ENCODE data around the gene CAMK4. TPM values are rescaled to one million over a fixed set of nuclear protein-coding genes. Genes with fewer than 3 reads are reported as not detected.
"Not testable (repeated sequence)": the region's sequence is repeated elsewhere in the genome, so short reads cannot be mapped to it uniquely, and the experiment has no call there.

The CAMK4 gene
- total RNA-seq, 1 donor from 2014 or later: 8.4 TPM

DNA sequence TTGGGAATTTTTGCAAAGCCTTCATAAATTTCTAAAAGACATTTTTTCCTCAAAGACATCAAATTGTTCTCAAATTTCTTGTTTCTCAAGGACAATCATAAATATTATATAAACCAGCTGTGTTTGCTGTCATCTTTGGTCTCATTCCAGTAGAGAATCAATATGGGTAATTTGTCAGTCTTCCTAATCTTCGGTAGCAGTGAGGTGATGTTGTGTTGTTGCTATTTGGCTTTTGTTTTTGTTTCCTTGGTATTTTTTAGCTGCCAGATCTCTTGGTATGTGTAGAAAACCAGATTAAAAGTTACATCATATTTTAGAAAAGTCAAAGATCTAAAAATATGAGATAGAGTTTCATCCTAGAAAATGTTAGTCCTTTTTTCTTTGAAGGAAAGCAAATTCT lies 87.5 kb downstream of the CAMK4 start:
- peak; percentile 1 for DNase-seq

DNA sequence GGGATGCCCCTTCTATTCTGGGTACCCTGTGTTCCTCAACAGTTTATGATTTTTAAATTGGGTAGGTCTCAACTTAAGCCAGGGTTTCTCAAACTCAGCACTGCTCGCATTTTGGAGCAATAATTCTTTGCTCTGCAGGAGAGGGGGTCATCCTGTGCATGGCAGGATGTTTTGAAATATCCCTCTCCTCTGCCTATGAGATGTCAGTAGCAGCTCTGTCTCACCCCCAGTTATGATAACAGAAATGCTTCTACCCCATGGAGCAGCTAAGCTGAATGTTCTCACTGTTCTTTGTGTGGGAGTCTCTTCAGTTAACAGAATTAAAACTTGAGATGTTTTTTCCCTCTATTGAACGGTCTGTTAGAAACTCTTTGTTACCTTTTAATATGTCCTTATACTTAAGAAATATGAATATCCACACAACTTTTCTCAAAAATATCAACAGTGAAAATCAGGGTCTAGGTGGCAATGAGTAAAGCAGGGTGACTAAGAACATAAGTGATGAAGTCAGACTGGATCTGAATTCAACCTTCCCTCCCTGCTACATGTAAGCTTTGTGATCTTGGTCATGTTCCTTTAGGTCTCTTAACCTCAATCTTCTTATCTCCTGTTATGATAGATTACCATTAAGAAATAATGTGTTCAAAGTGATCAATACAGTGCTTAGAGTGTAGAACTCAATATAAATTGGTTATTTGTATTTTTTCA lies 89.0 kb downstream of the CAMK4 start:
- no peak for DNase-seq

DNA sequence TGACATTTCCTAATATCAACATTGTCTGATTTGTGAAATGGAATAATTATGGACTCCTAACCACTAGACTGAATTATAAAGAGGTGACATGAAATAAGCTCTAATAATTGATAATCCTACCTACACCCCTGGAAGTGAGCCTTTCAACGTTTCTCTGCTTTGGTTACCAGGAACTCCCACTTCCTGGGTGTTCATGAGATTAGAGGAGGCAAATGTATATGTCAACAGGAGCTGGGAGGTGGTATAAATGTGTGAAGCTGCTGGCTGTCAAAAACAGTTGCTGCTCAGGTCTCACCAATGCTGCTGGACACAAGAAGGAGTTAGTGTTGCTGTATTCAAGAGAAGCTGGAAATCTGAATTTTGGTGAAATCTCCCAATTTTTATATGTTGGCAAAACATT lies 96.8 kb downstream of the CAMK4 start:
- no peak for DNase-seq

DNA sequence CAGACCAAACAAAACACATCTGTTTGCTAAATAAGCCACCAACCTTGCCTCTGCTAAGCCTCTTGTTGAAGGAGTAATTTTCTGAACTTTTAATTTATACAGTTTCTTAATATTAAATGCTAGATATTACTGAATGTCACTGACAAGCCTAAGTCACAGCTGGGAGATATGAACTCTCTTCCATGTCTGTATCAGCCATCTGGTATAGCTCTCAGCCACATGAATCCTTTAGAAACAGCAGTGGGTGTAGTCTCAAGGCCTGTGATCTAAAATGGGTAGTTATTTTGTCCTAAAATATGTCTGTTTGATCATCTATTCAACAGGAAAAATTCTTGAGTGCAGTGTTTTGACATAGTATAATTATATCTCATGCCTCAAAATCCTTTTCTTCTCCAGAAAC lies 97.2 kb downstream of the CAMK4 start:
- no peak for DNase-seq

- DNase-seq: no peak
Observed at GRCh38 chr5:111326551-111326950, 102.4 kb downstream of the CAMK4 start.

DNA sequence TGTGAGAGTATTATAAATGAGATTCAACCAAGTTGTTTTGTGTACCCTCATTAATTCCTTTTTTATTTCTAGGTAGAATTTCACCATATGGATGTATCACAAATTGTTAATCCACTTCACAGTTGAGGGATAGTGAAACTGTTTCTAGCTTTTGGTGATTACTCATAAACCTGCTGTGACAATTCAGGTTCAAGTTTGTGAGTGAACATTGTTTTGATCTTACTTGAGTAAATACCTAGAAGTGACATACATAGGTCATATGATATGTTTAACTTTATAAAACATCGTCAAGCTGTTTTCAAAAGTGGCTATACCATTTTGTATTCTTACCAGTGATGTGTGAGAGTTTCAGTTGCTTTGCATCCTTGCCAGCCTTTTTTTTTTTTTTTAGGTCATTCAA lies 112.9 kb downstream of the CAMK4 start:
- DNase-seq: no peak

DNA sequence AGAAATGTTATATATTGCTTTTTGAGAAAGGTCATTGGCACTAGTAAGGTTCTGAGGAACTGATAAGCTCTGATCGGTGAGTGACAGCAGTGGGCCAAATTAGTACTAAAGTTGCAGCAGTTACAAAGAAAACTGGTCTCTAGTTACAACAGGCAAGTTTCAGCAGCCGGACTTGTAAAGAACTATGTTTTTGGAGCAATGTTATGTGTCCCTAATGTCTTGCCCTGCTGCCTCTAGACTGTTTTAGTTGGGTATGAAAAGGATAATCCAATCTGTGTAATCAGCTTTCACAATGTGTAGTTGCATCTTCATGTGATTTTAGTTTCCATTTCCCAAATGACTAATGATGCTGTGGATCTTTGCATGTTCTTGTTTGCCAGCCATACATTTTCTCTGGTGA lies 113.5 kb downstream of the CAMK4 start:
- no peak for DNase-seq

GRCh38 chr5:111345731-111346130 lies 121.5 kb downstream of the CAMK4 start:
- DNase-seq: peak; percentile 16

GRCh38 chr5:111347021-111347420 lies 122.8 kb downstream of the CAMK4 start:
- no peak for DNase-seq

GRCh38 chr5:111348661-111349329 lies 124.6 kb downstream of the CAMK4 start:
- no peak for DNase-seq

DNA sequence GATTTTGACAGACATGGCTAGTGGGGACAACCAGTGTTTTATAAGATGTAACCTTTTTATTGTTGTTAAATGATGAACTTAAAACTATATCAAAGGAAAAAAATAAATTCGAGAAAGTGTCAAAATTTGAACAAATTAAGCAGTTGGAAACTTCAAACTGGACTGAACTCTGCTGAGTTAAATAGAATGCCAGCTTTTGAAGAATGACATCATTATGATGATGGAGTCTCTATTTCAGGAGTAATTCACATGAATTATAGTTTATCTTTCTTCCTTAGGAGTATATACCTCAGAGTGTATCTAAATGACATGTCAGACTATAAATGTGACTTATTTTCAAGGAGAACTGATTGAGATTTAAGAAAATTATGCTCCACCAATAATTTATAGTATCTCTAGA lies 125.2 kb downstream of the CAMK4 start:
- DNase-seq: no peak

DNA sequence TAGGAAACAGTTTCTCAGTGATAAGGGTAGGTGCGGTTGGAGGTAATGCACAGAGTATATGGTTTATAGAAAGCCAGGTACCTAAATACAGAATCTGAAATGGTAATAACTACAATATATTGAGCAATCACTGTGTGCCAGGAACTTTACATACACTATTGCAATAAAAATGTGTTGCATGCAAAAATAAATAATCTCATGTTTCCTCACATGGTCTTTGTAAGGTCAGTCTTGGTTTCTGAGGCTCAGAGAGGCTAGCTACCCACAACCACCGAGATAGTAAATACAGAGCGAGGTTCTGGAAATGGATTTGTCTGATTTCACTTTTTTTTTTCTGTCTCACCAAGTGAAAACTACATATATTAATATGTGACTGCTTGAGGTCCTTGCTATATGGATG lies 128.9 kb downstream of the CAMK4 start:
- no peak for DNase-seq

- DNase-seq: not testable (repeated sequence)
Observed at GRCh38 chr5:111358726-111359125, 134.5 kb downstream of the CAMK4 start.

DNA sequence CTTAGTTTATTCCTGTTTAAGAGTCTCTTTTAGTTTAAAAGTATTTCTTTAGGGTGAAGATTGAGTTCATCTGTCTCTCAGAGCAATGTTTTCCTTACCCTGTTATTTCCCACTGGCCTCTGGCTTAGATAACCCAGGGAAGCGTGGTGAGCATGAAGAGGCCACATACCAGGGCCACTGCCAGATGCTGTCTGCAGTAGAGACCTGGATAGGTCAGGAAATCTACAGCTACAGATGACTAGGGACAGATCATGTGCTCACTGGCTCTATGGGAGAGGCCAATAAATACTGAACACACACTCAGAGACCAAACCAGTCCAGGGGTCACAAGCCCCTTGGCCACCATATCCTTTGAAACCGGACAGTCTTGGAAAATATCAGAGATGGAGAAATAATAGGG lies 136.0 kb downstream of the CAMK4 start:
- no peak for DNase-seq

DNA sequence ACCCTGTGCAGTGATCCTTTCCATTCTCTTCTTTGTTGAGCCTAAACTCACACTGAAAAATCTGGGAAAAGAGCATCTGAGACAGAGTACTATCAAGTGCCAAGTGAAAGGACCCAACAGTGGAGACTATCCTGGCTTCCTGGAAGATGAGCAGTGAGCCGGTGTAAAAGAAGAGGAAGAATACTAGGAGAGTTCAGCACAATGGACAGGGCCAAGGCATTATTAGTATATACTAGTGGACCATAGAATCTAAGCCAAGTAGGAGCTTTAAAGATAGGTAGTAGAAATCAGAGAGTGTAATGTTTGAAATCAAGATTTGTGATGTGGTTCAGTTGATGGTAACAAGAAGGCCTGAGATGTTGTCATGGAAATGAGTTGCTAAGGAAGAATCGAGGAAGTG lies 140.8 kb downstream of the CAMK4 start:
- DNase-seq: peak; percentile 14

- no peak for DNase-seq
Observed at GRCh38 chr5:111366388-111366787, 142.2 kb downstream of the CAMK4 start.

DNA sequence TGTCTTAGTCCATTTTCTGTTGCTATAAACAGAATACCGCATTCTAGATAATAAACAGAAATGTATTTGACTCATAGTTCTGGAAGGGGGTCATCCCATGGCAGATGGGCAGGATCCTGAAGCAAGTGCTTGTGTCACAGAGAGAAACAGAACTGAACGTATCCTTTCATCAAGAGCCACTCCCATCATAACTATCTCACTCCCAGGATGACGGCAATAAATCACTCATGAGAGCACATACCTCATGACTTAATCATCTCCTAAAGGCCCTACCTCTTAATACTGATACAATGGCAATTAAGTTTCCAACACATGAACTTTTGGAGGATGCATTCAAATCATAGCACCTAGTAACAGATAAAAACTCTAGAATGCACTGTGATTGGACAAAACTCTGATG lies 142.9 kb downstream of the CAMK4 start:
- DNase-seq: no peak

- no peak for DNase-seq
Observed at GRCh38 chr5:111372799-111373198, 148.6 kb downstream of the CAMK4 start.

DNA sequence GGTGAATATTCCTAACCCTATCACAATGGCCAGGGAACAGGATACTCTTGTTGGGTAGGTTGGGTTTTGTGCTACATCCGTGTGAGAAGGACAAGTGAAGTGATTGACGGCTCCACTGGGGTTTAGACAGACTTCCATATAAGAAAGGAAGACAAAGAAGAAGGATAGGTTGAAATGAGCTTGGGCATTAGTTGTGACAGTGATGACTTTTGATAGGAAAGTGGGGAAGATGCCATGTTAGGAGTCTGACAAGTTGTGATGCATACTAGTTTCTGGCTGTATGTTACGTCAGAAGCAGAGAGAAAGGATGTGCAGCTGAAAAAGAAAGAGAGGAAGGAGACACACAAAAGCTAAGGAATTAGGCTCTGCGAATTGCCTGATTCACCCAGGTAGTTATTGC lies 150.2 kb downstream of the CAMK4 start:
- no peak for DNase-seq

DNA sequence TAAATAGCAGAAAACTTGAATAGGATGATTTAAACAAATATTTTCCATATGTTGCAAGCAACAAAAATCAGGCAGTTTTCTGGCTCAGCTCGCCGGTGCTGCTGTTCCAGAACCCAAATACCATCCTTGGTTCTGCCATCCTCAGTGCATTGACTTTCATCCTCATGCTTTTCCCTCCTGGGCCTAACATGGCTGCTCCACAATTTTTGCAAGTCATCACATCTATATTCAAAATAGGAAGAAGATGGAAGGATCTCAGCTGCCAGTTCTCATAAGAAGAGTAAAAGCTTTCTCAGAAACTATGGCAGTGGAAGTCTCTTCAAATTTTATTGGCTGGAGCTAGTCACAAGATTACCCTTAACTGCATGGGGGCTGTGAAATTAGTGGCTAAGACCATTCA lies 151.5 kb downstream of the CAMK4 start:
- DNase-seq: no peak

- no peak for DNase-seq
Observed at GRCh38 chr5:111377306-111377705, 153.1 kb downstream of the CAMK4 start.

DNA sequence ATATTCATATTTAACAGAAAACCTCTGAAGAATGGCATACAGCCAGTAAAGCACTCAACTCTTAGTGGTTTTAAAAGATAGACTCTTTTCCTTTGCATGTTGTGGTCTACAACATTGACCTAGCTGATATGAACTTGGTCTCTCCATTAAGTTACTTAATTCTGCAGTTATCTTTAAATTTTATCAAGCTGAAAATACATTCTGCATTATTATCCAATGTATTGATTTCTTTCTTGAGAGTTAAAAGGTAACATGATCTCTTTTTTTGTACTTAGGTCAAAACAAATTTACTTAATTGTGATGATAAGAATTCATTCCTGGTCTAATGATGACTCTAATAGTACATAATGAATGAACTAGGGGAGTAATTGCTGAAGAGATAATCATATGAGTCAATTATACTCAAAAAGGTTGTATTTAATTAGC lies 155.2 kb downstream of the CAMK4 start:
- DNase-seq: no peak

- DNase-seq: no peak
Observed at GRCh38 chr5:111383288-111383970, 159.2 kb downstream of the CAMK4 start.

GRCh38 chr5:111384220-111384619 lies 160.0 kb downstream of the CAMK4 start:
- DNase-seq: peak; percentile 35
